Measurements from ENCODE around the gene PRXL2B.
"Not testable (repeated sequence)": the region's sequence is repeated elsewhere in the genome, so short reads cannot be mapped to it uniquely, and the experiment has no call there.

PRXL2B gene

DNA sequence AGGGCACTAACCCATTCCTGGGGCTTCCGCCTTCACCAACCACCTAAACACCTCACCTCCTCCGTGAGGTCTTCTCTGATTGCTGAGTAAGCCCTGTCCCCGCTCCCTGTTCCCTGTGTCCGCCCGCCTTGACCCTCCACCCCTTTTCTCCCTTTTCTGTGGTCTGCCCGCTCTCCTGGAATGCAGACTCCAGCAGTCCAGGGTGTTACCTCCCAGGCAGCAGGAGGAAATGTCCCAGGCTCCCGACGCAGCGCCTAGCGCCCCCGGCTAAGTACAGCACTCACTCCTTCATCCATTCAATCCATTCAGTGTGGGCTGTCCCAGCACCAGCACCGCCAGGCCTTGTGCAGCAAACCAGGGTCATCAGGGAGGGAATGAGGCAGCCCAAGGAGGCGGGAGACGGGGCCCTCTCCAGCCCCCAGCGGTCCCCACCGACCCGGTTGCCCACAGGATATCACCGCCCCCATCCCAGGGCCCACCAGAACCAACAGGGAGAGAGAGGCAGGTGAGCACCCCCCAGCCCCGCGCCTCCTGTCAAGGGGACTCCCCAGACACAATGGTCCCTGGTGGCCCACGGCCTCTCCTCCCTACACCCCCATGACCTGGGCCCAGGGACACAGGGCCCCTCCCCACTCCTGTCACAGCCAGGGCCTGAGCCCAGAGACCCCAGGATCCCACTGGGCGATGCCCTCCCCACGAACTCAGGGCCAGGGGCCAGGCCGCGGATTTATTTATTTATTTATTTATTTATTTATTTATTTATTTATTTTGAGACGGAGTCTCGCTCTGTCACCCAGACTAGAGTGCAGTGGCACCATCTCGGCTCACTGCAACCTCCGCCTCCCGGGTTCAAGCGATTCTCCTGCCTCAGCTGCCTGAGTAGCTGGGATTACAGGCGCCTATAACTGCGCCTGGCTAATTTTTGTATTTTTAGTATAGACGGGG is 20.2 kb upstream of the PRXL2B start:
- DNase-seq = no peak

DNA sequence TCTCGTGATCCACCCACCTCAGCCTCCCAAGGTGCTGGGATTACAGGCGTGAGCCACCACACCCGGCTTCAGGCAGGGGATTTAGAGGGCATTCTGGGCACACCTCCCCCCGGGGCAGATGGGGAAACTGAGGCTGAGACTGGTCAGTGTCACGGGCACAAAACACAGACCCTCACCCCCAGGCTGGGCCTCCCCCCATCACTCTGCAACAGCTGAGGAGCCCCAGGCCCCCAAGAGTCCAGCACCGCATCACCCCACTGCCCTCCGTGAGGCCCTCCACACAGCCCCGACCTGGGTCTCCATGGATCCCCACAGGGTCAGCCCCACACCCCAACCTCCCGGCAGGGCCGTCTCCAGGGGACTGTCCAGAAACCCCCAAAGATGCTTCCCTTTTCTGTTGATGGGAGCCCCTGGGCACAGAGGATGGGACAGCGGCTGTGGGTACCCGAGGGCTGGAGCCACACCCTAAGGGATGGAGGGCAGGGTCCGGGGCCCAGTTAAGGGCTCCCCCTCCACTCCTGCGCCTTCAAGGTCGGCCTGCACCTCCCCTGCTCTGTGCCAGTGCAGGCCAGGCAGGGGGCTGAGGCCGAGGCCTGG is 19.4 kb upstream of the PRXL2B start:
- no peak for DNase-seq

DNA sequence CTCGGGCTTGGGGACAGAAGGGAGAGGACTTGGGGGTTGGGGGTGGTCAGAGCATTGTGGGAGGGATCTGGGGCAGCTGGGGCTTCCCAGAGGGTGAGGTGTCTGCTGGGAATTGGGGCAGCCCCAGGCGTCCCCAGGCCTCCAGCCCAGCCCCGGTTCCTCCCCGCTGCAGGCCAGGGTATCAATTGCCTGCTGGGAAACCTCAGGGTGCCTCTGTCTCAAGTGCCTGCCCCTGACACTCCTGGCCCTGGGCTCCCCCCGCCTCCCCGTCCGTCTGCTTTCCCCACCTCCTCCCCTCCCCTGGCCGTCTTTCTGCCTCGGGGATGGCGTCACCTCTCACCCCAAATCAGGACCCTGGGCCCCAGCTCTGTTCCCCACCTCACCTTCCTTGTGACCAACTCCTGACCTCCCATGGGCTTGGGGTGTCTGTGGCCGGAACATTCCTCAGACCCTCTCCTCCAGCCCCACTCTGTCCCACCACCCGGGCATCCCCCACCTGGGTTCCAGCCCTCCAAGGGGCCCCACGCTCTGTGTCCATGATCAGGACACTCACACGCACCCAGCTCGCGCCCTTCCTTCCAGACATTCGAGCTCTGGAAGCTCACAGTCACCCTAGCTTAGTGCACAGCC is 18.3 kb upstream of the PRXL2B start:
- not testable (repeated sequence) for DNase-seq

DNA sequence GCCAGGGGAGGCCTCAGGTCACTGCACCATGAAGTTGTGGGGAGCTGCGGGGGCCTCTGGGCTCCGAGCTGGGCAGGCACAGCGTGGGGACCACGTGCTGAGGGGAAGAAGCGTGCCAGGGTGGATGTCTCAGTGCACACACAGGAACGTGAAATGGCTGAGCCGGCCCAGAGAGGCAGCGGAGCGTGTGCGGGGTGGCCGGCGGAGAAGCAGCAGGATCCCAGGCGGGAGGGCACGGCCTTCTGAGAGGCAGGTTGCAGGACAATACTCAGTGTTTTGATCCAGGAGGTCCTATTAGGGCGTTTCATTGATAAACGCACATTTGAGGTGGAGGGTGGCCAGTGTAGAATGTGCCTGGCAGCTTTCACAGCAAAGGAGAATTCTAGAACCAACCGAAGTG is 17.5 kb upstream of the PRXL2B start:
- DNase-seq = no peak

DNA sequence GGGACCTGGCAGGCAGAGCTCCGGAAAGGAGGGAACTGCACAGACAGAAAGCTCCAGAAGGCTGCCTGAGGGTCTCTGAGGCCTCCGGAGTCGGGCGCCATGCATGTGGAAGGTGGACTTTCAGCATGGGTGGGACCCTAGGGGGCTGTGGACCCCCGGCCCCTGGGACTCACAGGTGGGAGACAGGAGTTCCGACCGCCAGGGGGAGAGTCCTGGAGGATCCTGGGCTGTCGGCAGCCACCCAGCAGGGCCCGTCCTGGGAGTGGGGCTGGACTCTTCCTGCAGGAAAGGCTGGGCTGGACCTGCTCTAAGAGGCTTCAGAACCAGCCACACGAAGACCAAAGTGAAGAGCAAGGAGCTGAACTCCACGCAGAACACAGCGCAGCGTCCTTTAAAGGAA is 16.9 kb upstream of the PRXL2B start:
- DNase-seq = not testable (repeated sequence)

DNA sequence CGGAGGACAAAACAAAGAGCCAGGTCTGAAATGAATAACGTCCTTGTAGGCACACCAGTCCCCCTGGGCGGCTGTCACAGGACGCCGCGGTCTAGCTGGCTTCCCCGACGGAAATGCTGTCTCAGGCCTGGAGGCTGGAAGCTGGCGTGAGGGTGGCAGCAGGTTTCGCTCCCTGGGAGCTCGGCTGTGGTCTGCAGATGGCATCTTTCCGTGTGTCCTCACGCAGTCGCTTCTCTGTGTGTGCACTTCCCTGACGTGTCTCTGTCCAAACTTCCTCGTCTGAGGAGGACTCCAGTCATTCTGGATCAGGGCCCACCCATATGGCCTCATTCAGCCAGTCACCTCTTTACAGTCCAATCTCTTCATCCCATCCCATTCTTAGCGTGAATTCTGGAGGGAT is 16.2 kb upstream of the PRXL2B start:
- DNase-seq = no peak

DNA sequence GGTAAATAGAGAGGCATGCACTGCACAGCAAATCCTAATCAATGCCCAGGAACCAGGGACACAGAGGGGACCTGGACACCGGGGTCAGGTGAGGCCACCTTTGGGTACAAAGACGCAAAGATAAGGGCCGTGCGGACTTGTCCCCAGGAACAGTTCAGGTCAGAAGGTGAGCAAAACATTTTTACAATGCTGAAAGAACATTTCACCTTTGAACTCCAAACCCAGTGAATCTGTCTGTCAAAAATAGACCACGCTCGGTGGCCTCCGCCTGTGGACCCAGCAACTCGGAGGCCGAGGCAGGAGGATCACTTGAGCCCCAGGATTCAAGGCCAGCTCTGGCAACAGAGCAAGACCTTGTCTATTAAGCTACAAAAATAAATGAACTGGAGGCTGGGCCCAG is 15.2 kb upstream of the PRXL2B start:
- DNase-seq = no peak

DNA sequence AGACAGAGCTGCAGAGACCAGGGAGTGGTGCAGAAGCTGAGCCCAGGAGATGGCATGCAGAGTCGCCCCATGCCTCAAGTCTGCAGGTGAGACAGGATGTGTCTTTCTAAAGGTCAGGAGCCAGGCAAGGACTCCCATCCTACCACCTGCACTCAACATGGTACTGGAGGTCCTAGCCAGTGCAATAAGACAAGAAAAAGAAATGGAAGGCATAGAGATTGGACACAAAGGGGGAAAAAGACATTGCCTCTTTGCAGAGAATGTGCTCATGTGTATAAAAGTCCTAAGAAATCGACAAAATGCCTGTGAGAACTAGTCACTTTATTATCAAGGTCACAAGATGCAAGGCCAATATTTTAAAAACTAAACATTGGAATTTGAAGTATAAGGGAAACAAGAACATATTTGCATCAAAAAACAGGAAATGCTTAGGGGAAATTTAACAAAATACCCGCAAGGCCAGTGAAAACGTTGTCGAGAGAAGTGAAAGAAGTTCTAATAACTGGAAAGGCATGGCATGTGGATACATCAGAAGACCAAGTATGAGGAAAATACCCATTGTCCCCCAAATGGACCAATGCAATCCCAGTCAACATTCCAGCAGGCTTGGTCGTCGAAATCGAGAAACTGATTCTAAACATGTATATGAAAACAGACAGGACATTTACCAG is 13.2 kb upstream of the PRXL2B start:
- DNase-seq = no peak

DNA sequence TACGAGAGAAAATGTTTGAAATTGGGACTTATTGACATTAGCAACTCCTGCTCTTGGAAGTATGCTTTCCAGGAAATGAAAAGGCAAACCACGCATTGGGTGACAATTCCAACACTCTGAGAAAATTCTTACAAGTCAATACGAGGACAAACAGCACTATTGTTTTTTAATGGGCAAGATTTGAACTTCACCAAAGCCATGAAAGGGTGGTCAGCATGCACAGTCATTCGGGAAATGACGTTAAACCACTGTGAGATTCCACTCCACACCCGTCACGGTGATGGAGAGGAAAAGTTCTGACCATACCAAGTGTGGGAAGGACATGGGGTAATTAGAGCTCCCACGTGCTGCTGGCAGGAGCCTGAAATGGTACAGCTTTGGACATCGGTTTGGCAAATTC is 12.2 kb upstream of the PRXL2B start:
- no peak for DNase-seq

DNA sequence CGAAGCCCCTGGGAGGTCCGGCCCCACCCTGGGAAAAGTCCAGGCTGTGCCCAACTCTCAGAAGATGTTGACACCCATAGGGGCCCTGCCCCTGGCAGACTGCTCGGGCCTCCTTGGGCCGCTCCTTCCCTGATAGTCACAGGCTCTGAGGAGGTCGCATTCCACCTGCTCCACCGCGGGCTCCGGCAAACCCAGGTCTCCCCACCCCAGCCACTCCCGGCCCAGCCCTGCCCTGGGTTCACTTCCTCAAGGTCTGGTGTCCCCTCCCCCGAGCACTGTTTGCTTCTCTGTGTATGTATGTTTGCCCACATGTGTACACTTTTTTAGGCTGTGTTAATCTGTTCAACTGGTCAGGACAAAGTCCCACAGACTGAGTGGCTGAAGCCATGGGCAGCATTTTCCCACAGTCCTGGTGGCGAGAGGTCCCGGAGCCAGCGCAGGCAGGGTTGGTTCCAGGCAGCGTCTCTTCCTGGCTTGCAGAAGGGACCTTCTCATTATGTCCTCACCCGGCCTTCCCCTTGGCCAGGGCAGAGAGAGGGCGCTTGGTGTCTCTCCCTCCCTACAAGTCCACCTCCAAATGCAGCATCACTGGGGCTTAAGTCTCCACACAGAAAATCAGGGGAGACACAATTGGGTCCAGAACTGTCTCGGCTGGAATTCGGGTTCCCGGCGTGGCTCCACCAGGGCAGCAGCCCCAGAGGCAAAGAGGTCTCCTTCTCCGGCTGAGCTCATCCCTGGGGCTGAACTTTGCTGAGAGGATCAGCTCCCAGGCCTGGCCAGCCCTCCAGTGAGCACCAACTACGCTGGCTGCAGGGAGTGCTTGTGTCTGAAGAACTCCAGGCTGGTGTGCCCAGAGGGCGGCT is 10.5 kb upstream of the PRXL2B start:
- no peak for DNase-seq

DNA sequence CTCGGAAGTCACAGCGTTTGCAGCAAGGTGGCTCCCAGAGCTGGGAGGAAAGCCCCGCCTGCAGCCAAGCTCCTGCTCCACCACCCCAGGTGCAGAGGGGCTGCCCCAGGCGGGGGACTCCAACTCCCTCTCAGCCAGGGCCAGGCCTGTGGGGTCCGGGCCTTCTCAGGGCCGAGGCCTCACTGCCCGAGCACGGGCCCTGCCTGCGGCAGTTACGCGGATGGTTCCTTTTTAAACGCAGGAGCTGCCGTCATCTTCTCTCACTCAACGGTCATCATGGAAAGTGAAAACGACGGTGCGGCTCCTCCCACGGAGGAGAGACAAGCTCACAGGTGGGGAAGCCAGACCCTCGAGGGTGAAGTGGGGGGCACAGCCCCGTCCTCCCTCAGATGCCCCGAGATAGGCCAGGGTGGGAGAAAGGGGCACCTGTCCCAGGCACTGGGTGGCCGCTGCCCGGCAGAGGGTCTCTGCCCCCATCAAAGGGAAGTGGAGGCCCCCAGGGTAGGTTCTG is 9.0 kb upstream of the PRXL2B start:
- DNase-seq = not testable (repeated sequence)

DNA sequence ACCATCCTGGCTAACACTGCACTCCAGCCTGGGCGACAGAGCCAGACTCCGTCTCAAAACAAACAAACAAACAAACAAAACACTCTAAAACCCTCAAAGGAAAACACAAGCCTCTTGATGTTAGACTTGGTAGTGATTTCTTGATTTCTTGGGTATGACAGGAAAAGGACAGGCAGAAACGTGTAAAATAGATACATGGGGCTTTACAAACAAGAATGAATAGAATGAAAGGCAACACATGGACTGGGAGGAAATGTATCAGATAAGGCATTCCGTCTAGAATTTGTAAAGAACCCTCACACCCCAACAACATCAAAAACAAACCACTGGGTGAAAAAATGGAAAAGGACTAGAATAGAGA is 7.8 kb upstream of the PRXL2B start:
- DNase-seq = no peak

DNA sequence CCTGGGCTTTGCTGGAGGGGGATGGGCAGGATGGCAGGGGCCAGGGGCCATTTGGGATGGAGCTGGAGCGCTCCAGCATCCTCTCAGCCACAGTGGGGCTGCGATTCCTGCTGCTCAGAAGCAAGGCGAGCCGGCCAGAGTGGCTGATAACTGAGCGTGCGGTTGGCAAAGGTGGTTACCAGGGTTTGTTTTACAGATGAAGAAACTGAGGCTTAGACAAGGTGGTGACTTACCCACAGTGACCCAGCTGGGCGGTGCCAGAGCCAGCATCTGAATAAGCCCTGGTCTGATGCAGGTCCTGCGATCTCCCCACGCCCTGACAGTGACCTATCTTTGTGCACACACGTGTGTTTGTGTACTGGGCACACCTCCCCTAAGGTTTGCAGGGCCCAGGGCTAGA is 5.9 kb upstream of the PRXL2B start:
- no peak for DNase-seq

DNA sequence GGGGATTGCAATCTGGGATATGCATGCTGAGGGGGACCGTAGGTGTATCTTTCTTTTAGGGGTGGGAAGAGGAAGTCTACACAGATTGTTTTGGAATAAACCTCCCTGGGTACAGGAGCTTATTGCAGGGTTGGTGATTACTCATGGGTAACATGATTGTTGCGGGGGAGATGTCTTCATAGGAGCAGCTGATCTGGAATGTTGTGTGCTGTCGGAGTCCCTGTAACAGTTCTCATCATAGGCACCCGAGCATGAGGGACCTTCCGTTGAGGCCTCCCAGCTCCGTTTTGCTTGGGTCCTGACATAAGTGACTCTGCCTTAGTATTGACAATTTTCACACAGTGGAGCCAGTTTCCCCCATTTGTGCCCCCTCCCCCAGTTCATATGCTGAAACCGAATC is 4.2 kb upstream of the PRXL2B start:
- DNase-seq = no peak

DNA sequence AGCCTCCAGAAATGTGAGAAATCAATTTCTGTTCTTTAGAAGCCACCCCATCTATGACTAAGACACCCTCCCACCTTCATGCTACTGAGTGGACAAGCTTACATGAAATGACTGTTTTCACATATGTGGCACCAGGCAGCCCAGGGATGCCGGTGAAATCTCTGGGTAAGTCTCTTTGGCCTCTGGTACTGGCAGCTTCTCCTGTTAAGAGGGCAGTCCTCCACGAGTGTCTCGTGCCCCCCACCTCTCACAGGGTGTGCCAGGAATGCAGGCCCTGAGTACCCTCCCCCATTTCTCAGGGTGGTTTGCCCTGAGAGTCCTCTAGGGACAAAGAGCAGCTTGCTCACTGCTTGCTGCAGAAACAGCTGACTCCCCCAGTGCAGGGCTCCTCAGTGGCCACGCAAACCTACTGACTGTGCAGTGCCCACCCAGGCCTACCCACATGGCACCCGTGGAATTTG is 3.2 kb upstream of the PRXL2B start:
- no peak for DNase-seq

DNA sequence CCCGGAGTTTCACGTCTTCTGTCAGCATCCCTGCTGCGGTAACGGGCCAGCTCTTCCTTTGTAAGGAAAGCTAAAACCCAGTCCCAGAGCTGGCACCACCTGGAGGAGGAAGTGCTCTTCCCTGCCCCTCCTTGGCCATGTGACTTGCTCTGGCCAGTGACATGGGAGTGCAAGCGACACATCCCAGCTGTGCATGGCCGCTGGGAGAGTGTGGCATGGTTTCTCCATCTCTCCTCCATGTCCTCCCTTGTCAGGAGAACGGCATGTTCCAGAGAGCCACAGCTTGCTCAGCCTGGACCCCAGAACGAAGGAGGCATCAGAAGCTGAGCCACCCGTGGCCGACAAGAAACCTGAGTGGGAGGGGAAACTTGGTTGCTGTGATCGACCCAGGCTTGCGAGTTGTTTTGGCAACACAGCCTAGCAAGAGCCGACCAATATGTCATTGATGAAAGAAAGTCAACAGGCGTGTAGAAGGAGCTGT is 2.7 kb upstream of the PRXL2B start:
- peak; percentile 18 for DNase-seq

DNA sequence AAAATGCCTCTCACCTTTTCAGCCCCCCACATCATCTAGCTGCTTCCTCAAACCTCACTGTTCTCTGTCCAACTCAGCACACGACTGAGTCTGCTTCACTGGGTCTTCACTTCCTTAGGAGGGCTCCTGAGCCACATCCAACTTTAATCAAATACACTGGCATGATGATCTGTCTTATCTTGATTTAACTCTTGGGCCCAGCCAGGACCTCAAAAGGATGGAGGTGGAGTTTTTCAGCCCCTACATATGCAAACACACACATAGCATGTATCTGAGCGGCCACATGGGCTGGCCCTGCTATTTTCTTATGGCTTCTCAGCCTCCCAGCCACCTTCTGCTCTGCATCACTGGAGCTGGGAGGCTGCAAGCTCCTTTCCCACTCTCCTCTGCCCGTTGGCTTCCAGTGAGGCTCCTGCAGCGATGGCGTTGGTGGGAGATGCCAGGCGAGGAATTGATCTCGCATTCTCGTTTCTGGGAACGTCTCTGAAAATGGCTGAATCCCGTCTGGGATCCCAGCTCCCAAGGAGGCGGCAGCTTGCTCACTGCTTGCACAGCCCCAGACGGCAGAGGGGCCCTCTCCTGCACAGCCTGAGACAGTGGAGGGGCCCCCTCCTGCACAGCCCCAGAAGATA is 1.8 kb upstream of the PRXL2B start:
- DNase-seq = peak; percentile 69

DNA sequence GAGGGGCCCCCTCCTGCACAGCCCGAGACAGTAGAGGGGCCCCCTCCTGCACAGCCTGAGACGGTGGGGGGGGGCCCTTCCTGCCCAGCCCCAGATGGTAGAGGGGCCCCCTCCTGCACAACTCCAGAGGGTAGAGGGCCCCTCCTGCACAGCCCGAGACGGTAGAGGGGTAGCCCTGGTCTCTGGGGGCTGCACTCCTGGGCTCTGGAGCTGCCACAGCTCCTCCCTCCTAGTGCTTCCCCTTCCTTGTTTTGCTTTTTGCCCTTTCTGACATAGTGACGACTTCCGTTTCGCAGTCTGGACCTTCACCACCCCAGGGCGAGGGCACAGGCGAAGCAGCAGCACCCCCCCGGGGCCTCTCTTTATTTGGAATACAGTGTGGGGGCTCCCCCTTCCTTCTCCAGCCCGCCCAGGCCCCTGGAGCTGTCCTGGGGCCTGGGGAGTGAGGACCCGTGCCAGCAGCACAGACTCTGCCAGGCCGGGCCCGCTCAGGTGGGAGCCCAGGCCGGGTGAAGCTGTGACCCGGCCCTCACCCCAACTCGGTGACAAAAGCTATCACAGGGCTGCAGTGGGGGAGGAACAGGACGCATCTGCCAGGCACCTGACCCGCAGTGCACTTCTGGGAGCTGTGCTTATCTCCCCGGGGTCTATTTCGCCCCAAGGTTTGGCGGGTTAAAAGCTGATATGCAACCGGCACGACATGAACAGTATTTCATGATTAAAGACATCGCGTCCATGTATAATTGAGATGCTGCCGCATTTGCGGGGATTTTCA is 1.1 kb upstream of the PRXL2B start:
- peak; percentile 84 for DNase-seq

DNA sequence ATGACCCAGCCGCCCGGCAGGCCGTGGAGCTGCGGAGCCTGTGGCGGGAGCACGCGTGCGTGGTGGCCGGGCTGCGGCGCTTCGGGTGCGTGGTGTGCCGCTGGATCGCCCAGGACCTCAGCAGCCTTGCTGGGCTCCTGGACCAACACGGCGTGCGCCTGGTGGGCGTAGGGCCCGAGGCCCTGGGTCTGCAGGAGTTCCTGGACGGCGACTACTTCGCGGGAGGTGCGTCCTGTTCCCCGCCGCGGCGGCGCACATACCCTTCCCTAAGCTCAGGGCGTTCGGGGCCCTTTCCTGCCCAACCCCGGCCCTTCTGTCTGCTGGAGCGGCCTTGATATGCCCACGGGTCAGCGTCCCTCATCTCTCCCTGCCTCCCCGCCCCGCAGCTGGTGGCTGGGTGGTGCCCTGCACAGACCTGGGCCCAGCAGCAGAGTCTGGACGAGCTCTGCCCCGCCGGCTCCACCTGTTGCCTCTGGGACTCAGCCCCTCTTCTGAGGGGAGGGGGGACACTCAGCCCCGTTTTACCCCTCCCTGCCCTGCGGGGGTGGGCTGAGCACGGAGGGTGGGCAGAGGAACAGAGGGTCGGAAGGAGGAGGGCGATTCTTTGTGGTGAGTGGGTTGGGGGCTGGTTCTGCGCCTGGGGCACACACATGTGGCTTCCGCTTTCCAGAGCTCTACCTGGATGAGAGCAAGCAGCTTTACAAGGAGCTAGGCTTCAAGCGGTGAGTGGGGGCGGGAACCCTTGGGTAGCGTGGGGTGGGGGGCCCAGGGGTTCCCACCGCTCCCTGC is 688 bp downstream of the PRXL2B start:
- DNase-seq = no peak
